ENCODE results near the gene C17orf75.

The C17orf75 gene

DNA sequence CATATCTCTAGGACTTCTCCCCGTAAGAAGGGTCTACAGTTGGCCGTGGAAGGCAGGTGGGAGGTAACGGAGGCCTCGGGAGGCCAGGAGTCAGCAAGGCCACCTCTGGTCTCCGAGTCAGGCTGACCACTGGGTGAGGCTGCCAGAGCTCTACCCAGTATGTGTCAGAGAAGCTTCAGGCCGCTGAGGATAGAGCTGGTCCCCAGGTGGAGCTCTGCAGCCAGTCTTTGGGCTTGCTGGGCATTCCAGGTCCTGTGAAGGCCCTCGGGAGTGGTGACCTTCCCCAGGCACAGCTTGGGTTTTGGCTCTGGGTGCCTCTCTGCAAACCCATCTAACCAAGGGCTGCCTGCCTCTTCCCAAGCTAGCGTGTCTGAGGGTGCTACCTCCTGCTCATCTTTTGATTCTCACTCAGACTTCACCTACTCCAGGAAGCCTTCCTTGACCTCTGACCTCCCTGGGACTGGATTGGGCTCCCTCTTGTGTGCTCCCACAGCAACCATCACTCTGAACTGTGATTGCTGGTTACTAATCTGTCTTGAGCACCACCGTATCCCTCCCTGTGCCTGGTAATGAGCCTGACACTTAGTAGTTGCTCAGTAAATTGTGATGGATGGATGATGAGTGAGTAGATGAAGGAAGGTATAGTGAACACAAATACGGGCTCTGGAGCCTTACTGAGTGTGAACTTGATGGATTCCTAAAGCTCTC is 54.0 kb downstream of the C17orf75 start:
- Mint-ChIP-seq H3K4me3 (no peak overlapping the region), H3K27me3 (peaks cover 40% of the 10 kb centered on the region), H3K4me1 (peaks cover 5% of the 10 kb centered on the region), H3K36me3 (no peaks in the 10 kb centered on the region), H3K27ac (no peak overlapping the region), H3K9me3 (no peaks in the 10 kb centered on the region)
- CTCF ChIA-PET: interaction anchor here (0.6 to 1.7 kb wide), 3 partner anchors 32 to 229 kb away, joined by 3 to 6 read pairs (median 3); no protein-coding TSS in a partner anchor
- no peak for DNase-seq

DNA sequence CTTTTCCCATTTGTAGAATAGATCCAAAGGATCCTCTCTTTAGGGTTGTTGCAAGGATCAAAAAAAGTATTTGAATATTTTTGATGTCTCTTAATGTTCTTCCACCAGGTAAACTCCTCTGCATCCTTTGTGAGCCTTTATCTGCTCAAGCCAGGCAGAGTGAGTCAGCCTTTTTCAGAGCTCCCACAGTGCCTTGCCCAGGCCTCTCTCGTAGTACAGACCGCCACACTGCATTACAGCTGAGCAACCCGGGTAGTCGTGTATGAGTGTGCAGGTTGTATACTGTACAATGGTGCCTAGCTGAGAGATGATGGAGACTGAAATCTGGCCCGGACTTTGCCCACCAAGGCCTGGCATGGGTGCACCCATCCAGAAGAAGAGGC is 55.5 kb downstream of the C17orf75 start:
- Mint-ChIP-seq H3K36me3 (no peaks in the 10 kb centered on the region), H3K27ac (no peak overlapping the region), H3K9me3 (no peaks in the 10 kb centered on the region), H3K4me3 (no peak overlapping the region), H3K27me3 (peaks cover 40% of the 10 kb centered on the region), H3K4me1 (peaks cover 5% of the 10 kb centered on the region)
- CTCF ChIA-PET: interaction anchor here (1.5 kb wide), 1 partner anchor 34 kb away, joined by 3 read pairs; no protein-coding TSS in a partner anchor
- DNase-seq: no peak

DNA sequence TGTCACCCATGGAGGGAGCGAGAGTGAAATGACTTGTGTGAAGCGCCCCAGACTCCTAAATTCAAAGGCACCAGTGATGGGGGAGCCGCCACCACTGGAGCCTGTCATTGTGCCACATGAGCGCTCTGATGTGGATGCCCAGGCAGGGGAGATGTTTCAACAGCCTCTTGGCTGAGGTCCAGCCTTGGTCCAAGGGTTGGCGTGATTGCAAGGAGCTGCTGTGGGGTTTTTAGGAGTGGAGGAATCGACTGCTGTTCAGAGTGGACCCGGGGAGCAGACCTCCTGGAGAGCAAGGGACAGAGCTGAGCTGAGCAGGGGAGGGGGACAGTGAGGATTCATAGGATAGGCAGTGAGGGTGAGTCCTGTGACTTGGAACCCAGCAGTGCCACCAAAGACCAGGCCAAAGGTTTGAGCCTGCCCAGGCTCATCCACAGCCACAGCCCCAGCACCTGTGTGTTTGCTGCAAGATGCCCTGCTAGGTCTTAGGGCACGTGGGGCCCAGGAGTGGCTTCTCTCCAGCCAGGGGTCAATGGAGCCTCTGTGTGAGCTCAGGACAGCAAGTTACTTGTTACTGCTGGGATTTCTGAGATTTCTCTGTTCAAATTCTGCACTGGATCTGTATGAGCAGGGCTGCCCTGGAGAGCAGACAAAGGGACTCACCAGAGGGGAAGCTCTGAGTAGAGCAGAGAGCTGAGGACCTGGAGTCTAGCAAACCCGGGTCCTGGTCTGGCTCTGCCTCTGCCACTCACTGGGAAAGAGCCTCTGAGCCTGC is 56.0 kb downstream of the C17orf75 start:
- Mint-ChIP-seq H3K36me3 (no peaks in the 10 kb centered on the region), H3K9me3 (no peaks in the 10 kb centered on the region), H3K4me3 (no peak overlapping the region), H3K4me1 (peaks cover 5% of the 10 kb centered on the region), H3K27ac (no peak overlapping the region), H3K27me3 (peaks cover 40% of the 10 kb centered on the region)
- CTCF ChIA-PET: interaction anchor here (1.5 kb wide), 1 partner anchor 33 kb away, joined by 3 read pairs; no protein-coding TSS in a partner anchor
- no peak for DNase-seq

DNA sequence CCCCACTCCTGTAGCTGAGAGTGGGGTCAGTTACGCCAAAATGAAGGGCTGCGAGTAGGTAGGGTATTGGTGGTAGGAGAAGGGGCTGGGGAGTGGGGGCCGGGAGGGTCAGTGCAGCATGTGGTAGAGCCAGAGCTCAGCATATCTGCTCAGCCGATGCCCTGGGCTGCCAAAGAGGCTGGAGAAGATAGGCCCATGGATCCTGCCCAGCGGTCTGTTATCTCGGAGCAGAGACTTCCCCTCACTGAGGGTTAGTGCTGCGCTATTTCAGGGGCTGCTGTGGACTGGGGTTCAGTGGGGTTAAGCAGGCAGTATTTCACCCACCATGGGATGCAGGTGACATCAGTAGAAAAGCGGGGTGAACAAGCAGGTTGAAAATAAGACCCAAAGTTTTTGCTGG is 56.7 kb downstream of the C17orf75 start:
- H3K4me1 Mint-ChIP-seq: peaks cover 5% of the 10 kb centered on the region
- H3K4me3 Mint-ChIP-seq: no peak overlapping the region
- CTCF ChIA-PET: no interaction called here
- H3K9me3 Mint-ChIP-seq: no peaks in the 10 kb centered on the region
- peaks cover 41% of the 10 kb centered on the region for H3K27me3 Mint-ChIP-seq
- no peaks in the 10 kb centered on the region for H3K36me3 Mint-ChIP-seq
- no peak for DNase-seq
- H3K27ac Mint-ChIP-seq: no peak overlapping the region

DNA sequence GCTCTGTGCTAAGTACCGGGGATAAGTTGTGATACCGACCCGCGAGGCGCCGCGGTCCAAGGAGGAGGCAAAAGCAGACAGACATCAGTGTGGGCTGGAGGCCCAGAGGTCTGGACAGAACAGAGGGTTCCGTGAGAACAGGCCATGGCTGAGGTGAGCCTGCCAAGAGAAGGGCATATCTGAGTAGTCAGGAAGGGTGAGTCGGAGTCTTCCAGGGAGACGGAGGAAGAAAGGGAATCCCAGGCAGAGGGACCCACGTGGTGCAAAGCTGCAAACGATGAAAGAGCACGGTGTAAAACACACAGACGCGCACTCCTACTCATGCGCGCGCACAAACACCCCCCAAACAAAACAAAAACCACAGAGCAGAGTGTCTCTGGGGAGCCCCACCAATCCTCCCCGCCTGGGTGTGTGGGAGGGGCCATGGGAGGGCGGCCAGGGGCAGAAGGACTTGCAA is 58.2 kb downstream of the C17orf75 start:
- H3K4me1 Mint-ChIP-seq: peaks cover 3% of the 10 kb centered on the region
- CTCF ChIA-PET: no interaction called here
- H3K27me3 Mint-ChIP-seq: peaks cover 43% of the 10 kb centered on the region
- no peaks in the 10 kb centered on the region for H3K36me3 Mint-ChIP-seq
- no peak overlapping the region for H3K27ac Mint-ChIP-seq
- no peaks in the 10 kb centered on the region for H3K9me3 Mint-ChIP-seq
- DNase-seq: no peak
- no peak overlapping the region for H3K4me3 Mint-ChIP-seq

DNA sequence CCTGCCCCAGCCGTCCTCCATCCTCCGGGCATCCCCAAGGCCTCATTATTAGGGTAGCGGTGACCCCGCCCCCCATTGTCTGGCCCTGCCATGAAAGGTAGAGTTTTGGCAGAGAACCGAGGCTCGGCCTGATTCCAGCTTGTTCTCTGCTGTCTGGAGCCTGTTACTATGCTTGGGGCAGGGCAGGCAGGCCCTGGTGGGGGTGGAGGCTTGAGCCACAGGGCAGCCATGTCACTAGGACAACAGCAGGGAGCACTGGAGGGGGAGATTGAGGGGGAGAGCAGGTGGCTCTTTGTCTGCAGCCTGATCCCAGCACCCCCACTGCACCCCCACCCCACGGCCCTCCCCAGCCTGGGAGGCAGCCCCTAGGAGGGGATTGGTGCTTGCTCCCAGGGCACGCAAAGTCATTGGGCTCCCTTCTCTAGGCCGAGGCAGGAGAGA is 60.9 kb downstream of the C17orf75 start:
- Mint-ChIP-seq H3K27ac (no peak overlapping the region), H3K4me1 (no peaks in the 10 kb centered on the region)

DNA sequence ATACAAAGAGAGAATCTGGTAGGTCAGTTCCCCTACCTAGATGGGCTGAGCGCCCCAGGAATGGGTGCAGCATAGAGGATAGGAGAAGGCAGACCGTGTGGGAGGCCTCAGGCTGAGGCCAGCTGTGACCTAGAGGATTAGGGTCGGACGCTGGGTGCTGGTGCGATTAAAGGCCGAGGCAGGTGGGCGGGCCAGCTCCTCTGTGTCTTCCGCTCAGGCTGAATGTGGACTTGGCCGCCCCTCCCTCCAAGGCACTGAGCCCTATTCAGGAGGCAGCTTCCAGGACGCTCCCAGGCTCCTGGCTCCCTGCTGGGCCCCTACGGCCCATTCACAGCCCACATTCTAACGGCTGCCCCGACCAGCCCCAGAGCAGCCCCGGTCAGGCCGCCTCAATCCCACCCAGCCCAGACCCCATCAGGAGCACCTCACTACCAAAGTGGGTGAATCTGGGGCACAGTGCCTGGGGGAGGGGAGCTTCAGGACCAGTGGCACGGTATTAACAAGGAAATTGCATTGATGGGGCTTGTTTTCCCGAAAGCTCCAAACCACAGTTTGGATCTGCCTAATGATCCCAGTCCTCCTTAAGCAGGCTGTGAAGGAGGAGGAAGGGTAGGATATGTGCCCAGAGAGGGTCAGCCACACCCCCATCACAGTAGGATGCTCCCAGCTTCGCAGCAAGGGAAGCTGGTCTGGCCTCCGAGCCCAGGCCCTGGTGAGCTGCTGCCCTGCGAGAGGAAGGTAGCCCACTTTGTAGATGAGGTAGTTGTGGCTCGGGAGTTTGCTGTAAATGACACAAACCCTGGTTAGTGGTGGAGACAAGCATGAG is 61.9 kb downstream of the C17orf75 start:
- no peak overlapping the region for H3K4me3 Mint-ChIP-seq
- peaks cover 40% of the 10 kb centered on the region for H3K27me3 Mint-ChIP-seq
- H3K4me1 Mint-ChIP-seq: no peaks in the 10 kb centered on the region
- H3K27ac Mint-ChIP-seq: no peak overlapping the region
- H3K36me3 Mint-ChIP-seq: no peaks in the 10 kb centered on the region
- CTCF ChIA-PET: no interaction called here
- H3K9me3 Mint-ChIP-seq: no peaks in the 10 kb centered on the region
- DNase-seq: no peak

More for the DNA sequence above, 60.9 kb downstream of the C17orf75 start:
- H3K36me3 Mint-ChIP-seq: no peaks in the 10 kb centered on the region
- DNase-seq: no peak
- H3K27me3 Mint-ChIP-seq: peaks cover 40% of the 10 kb centered on the region
- CTCF ChIA-PET: no interaction called here
- H3K9me3 Mint-ChIP-seq: no peaks in the 10 kb centered on the region
- H3K4me3 Mint-ChIP-seq: no peak overlapping the region

DNA sequence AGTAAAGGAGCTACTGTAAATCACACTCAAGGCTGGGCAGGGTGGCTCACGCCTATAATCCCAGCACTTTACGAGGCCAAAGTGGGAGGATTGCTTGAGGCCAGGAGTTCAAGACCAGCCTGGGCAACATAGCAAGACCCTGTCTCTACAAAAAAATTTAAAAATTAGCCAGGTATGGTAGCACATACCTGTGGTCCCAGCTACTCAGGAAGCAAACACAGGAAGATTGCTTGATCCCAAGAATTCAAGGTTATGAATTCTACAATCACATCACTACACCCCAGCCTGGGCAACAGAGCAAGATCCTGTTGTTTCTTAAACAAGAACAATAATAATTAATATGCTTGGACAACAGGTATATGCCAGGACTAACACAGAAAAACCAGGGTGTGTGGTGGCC is 63.2 kb downstream of the C17orf75 start:
- DNase-seq: no peak
- no peak overlapping the region for H3K27ac Mint-ChIP-seq
- peaks cover 46% of the 10 kb centered on the region for H3K27me3 Mint-ChIP-seq
- CTCF ChIA-PET: interaction anchor here (0.6 kb wide), 1 partner anchor 23 kb away, joined by 3 read pairs; no protein-coding TSS in a partner anchor
- H3K4me3 Mint-ChIP-seq: no peak overlapping the region
- H3K9me3 Mint-ChIP-seq: no peaks in the 10 kb centered on the region
- no peaks in the 10 kb centered on the region for H3K4me1 Mint-ChIP-seq
- H3K36me3 Mint-ChIP-seq: no peaks in the 10 kb centered on the region

Measured in activated naive CD4-positive, alpha-beta T cell treated with anti-CD3 and anti-CD28 coated beads, Interleukin-2, amount 10 ng/mL, durations not matched to agents 7 days and 5 days (primary cell).